PC-3 (cell line): Measurements from ENCODE around the gene FN3K. TPM values are rescaled to one million over a fixed set of nuclear protein-coding genes. Genes with fewer than 3 reads are reported as not detected.

Source experiments
- ATAC-seq: fragments of 200-7000 bp; cut with Tn5 transposase; 2 replicates; pipeline ENCODE4 v1.9.1; 2020; ENCODE audit warnings: mild to moderate bottlenecking, moderate library complexity
- BruUV-seq: library from RNA; stranded (reverse); fragments of 400-500 nt; replicated peaks from 2 replicates; lab custom pipeline; 2021; lab: Mats Ljungman, UMichigan
- CTCF ChIA-PET: fragments of 300-600 bp; sonication (Branson Sonifier 250); formaldehyde crosslinking; loops from one replicate; lab custom pipeline; 2022; ENCODE audit warnings: antibody characterized with exemption; lab: Charles Lee
- POLR2A ChIA-PET: fragments of 300-600 bp; sonication (Branson Sonifier 250); formaldehyde crosslinking; loops from one replicate; lab custom pipeline; 2022; ENCODE audit warnings: antibody characterized with exemption; ENCODE audit not compliant: unreplicated experiment; lab: Charles Lee
- DNase-seq: peaks from one replicate; pipeline ENCODE4 v3.0.0-alpha.2; 2015
- H2AFZ ChIP-seq: fragments of 300-600 bp; sonication (generic); 2 replicates; pipeline ENCODE4 v1.6.0; 2016; ENCODE audit warnings: antibody characterized with exemption, low read length
- H3F3A ChIP-seq: fragments of 300-600 bp; sonication (generic); one replicate; pipeline ENCODE4 v1.6.0; 2017; ENCODE audit warnings: antibody characterized with exemption, low read length, control low read depth, mild to moderate bottlenecking; ENCODE audit not compliant: unreplicated experiment
- H3K27ac ChIP-seq: fragments of 300-600 bp; sonication (generic); 2 replicates; pipeline ENCODE4 v1.5.1; 2016; ENCODE audit warnings: mild to moderate bottlenecking, low read length
- H3K27me3 ChIP-seq: fragments of 300-600 bp; sonication (generic); 2 replicates; pipeline ENCODE4 v1.6.1; 2016; ENCODE audit warnings: low read length, mixed read lengths
- H3K36me3 ChIP-seq: fragments of 300-600 bp; sonication (generic); 2 replicates; pipeline ENCODE4 v1.6.1; 2016; ENCODE audit warnings: low read depth, mixed run types, low read length, mixed read lengths
- H3K4me1 ChIP-seq: fragments of 300-600 bp; sonication (generic); 2 replicates; pipeline ENCODE4 v1.5.1; 2016; ENCODE audit warnings: low read length; ENCODE audit not compliant: insufficient read depth
- H3K4me2 ChIP-seq: fragments of 300-600 bp; sonication (generic); 2 replicates; pipeline ENCODE4 v1.6.0; 2016; ENCODE audit warnings: low read length
- H3K4me3 ChIP-seq: fragments of 300-600 bp; sonication (generic); 2 replicates; pipeline ENCODE4 v1.5.1; 2016; ENCODE audit warnings: mild to moderate bottlenecking, low read length, mixed read lengths
- H3K79me2 ChIP-seq: fragments of 300-600 bp; sonication (generic); 2 replicates; pipeline ENCODE4 v1.6.1; 2017; ENCODE audit warnings: low read length, mixed read lengths
- H3K9ac ChIP-seq: fragments of 300-600 bp; sonication (generic); 2 replicates; pipeline ENCODE4 v1.6.0; 2016; ENCODE audit warnings: mild to moderate bottlenecking, low read length
- H3K9me2 ChIP-seq: fragments of 300-600 bp; sonication (generic); replicated peaks from 2 replicates; pipeline ENCODE4 v1.6.1; 2016; ENCODE audit warnings: mixed run types, low read length, mixed read lengths
- H3K9me3 ChIP-seq: fragments of 300-600 bp; sonication (generic); 2 replicates; pipeline ENCODE4 v1.6.1; 2016; ENCODE audit warnings: low read length, mixed read lengths
- H4K20me1 ChIP-seq: fragments of 300-600 bp; sonication (generic); 2 replicates; pipeline ENCODE4 v1.6.1; 2016; ENCODE audit warnings: low read length, mixed read lengths
- CTCF ChIP-seq: fragments of 300-600 bp; sonication (generic); conservative IDR thresholded peaks from 2 replicates; pipeline ENCODE4 v1.5.1; 2017; ENCODE audit warnings: antibody characterized with exemption, low read depth, mild to moderate bottlenecking, low read length
- EZH2 ChIP-seq: fragments of 300-600 bp; sonication (generic); IDR thresholded peaks from one replicate; pipeline ENCODE4 v1.6.1; 2017; ENCODE audit warnings: antibody characterized with exemption, mild to moderate bottlenecking, low read length; ENCODE audit not compliant: unreplicated experiment
- EZH2phosphoT487 ChIP-seq: fragments of 300-600 bp; sonication (generic); IDR thresholded peaks from 2 replicates; pipeline ENCODE4 v1.6.1; 2018; ENCODE audit warnings: mild to moderate bottlenecking, antibody characterized with exemption, low read length, borderline replicate concordance
- intact Hi-C: fragments of 100-400 bp; cut with micrococcal nuclease; formaldehyde crosslinking; loops from 2 replicates; pipeline ENCODE4 v1.9.0; 2023
- total RNA-seq: library from RNA; depleted of rRNA; stranded (reverse); fragments of >200 nt; gene quantifications from 2 replicates; pipeline ENCODE4 v1.2.3, GENCODE V29; 2014

The FN3K gene
- total RNA-seq, 1 experiment from 2014 or later = 8.4 TPM

GRCh38 chr17:82698065-82698973 is 37.1 kb upstream of the FN3K start, which contains the start of gene RAB40B:
Gene RAB40B (minus strand): TSS chr17:82698698. CDS start chr17:82698596, 102 bp downstream.
- peak within 1 kb of the TSS; percentile 99 for H2AFZ ChIP-seq
- no peak within 1 kb of the TSS for H3K27ac ChIP-seq
- H3K36me3 ChIP-seq = no peaks in the 10 kb centered on the region; the same call in 1 of the 2 replicates
- peak within 1 kb of the TSS; percentile 44; the same call in 1 of the 2 replicates for H3K9ac ChIP-seq
- H3K4me2 ChIP-seq = peak within 1 kb of the TSS; percentile 99
- no peaks in the 10 kb centered on the region for H3K9me2 ChIP-seq
- H3K9me3 ChIP-seq = no peaks in the 10 kb centered on the region
- intact Hi-C loops = loop anchor here (1.0 kb wide), 1 partner anchor 18 kb away; the partner anchor contains the start of gene FN3KRP
- H3K4me1 ChIP-seq = peaks cover 5% of the 10 kb centered on the region; the same call in 1 of the 2 replicates
- no peaks in the 10 kb centered on the region for H3K79me2 ChIP-seq
- peak; percentile 98 for DNase-seq
- TF ChIP-seq CTCF (no peak), EZH2 (no peak), EZH2phosphoT487 (no peak)
- no peaks in the 10 kb centered on the region for H4K20me1 ChIP-seq
- H3K27me3 ChIP-seq = no peaks in the 10 kb centered on the region
- ChIA-PET CTCF (no interaction called here), POLR2A (interaction anchor here (0.5 kb wide), 1 partner anchor 16 kb away, joined by 4 read pairs; no protein-coding TSS in a partner anchor)
- no TSS peak for BruUV-seq
- no peaks in the 10 kb centered on the region for H3F3A ChIP-seq
- peak; percentile 96 for ATAC-seq
- peak within 1 kb of the TSS; percentile 88 for H3K4me3 ChIP-seq

- Histone ChIP-seq H3K4me3 (peak overlapping the region; percentile 88), H3K79me2 (no peaks in the 10 kb centered on the region), H3K4me2 (peak overlapping the region; percentile 99), H3F3A (no peaks in the 10 kb centered on the region), H3K27ac (no peak overlapping the region), H3K9me2 (no peaks in the 10 kb centered on the region), H3K27me3 (no peaks in the 10 kb centered on the region), H4K20me1 (no peaks in the 10 kb centered on the region), H3K9me3 (no peaks in the 10 kb centered on the region), H3K9ac (peak overlapping the region; percentile 44; the same call in 1 of the 2 replicates), H3K36me3 (no peaks in the 10 kb centered on the region; the same call in 1 of the 2 replicates), H2AFZ (peak overlapping the region; percentile 99), H3K4me1 (peaks cover 5% of the 10 kb centered on the region; the same call in 1 of the 2 replicates)
- ATAC-seq (peak; percentile 8), DNase-seq (no peak)
- ChIA-PET POLR2A (no interaction called here), CTCF (no interaction called here)
- intact Hi-C loops = loop anchor here (1.0 kb wide), 1 partner anchor 17 kb away; the partner anchor contains the start of gene FN3KRP
- BruUV-seq = no TSS peak
- no peak for TF ChIP-seq EZH2phosphoT487
- TF ChIP-seq EZH2 = no peak
Measured at GRCh38 chr17:82698974-82699442, 36.4 kb upstream of the FN3K start.

GRCh38 chr17:82699551-82699950 is 35.9 kb upstream of the FN3K start:
- POLR2A ChIA-PET = no interaction called here
- intact Hi-C loops = no loop called here
- H3K27me3 ChIP-seq = no peaks in the 10 kb centered on the region
- CTCF ChIA-PET = no interaction called here
- no peaks in the 10 kb centered on the region for H4K20me1 ChIP-seq
- H3K9me3 ChIP-seq = no peaks in the 10 kb centered on the region
- no peaks in the 10 kb centered on the region for H3K9me2 ChIP-seq
- DNase-seq (no peak), ATAC-seq (no peak)
- no peak overlapping the region for H2AFZ ChIP-seq
- peaks cover 5% of the 10 kb centered on the region; the same call in 1 of the 2 replicates for H3K4me1 ChIP-seq
- H3K79me2 ChIP-seq = no peaks in the 10 kb centered on the region
- no peaks in the 10 kb centered on the region; the same call in 1 of the 2 replicates for H3K36me3 ChIP-seq
- no TSS peak for BruUV-seq
- H3K9ac ChIP-seq = no peak overlapping the region
- no peak overlapping the region for H3K27ac ChIP-seq
- TF ChIP-seq EZH2phosphoT487 (no peak), CTCF (no peak), EZH2 (no peak)
- no peaks in the 10 kb centered on the region for H3F3A ChIP-seq
- peak overlapping the region; percentile 99 for H3K4me2 ChIP-seq
- H3K4me3 ChIP-seq = peak overlapping the region; percentile 88; the same call in 1 of the 2 replicates
